Effector memory CD8-positive, alpha-beta T cell (primary cell): ENCODE results near the gene HOXC10.

Experiments
- ATAC-seq: fragments of 150-1000 bp; cut with Tn5 transposase; replicated peaks from 2 replicates; pipeline ENCODE4 v1.10.0; 2021; ENCODE audit warnings: mild to moderate bottlenecking, moderate library complexity
- DNase-seq, 3 experiments: peaks; one replicate each; pipeline ENCODE4 v3.0.0; 2021
- H3K27ac Mint-ChIP-seq, 2 donors: one replicate each; pipeline ENCODE4 v1.8.0; 2022; ENCODE audit warnings: mild to moderate bottlenecking in 2 of 2, mixed read lengths in 2 of 2, moderate library complexity in 2 of 2
- H3K27me3 Mint-ChIP-seq, 2 donors: one replicate each; pipeline ENCODE4 v1.8.0; 2022; ENCODE audit warnings: mixed read lengths in 2 of 2
- H3K36me3 Mint-ChIP-seq: one replicate; pipeline ENCODE4 v1.8.0; 2022; ENCODE audit warnings: mild to moderate bottlenecking, moderate library complexity, mixed read lengths; ENCODE audit not compliant: insufficient read depth
- H3K4me1 Mint-ChIP-seq, 2 donors: one replicate each; pipeline ENCODE4 v1.8.0; 2022; ENCODE audit warnings: low read depth in 2 of 2, mixed read lengths in 2 of 2
- H3K4me3 Mint-ChIP-seq, 2 donors: one replicate each; pipeline ENCODE4 v1.8.0; 2022; ENCODE audit warnings: mild to moderate bottlenecking in 2 of 2, mixed read lengths in 2 of 2, moderate library complexity in 2 of 2
- H3K9me3 Mint-ChIP-seq, 2 donors: one replicate each; pipeline ENCODE4 v1.8.0; 2022; ENCODE audit warnings: mixed read lengths in 2 of 2

HOXC10 gene

GRCh38 chr12:53954694-53955035 is 30.3 kb upstream of the HOXC10 start, which contains the start of gene HOXC12:
TSS of gene HOXC12 (plus strand) at chr12:53954903. CDS start at chr12:53954930, 27 bp downstream.
- H3K27ac Mint-ChIP-seq, result peak within 1 kb of the TSS; percentile 23 to 52
- no peaks in the 10 kb centered on the region for H3K9me3 Mint-ChIP-seq
- H3K4me1 Mint-ChIP-seq, result peaks cover 24 to 41% of the 10 kb centered on the region in 2 donors
- no peak for DNase-seq
- H3K27me3 Mint-ChIP-seq, result peaks cover 92 to 95% of the 10 kb centered on the region in 2 donors
- peak within 1 kb of the TSS; percentile 34 to 50 for H3K4me3 Mint-ChIP-seq
- peaks cover 40% of the 10 kb centered on the region for H3K36me3 Mint-ChIP-seq
- ATAC-seq, result no peak

GRCh38 chr12:53955036-53955775 is 29.7 kb upstream of the HOXC10 start:
- Mint-ChIP-seq H3K4me3 (peak overlapping the region; percentile 3 to 50), H3K36me3 (peaks cover 42% of the 10 kb centered on the region), H3K27me3 (peaks cover 93 to 95% of the 10 kb centered on the region in 2 donors), H3K4me1 (peaks cover 28 to 41% of the 10 kb centered on the region in 2 donors), H3K9me3 (peaks cover 0 to 2% of the 10 kb centered on the region in 2 donors), H3K27ac (no peak overlapping the region)
- no peak for DNase-seq
- no peak for ATAC-seq

GRCh38 chr12:53955776-53956250 is 29.1 kb upstream of the HOXC10 start:
- Mint-ChIP-seq H3K4me1 (peaks cover 32 to 44% of the 10 kb centered on the region in 2 donors), H3K27ac (peak overlapping the region; percentile 2 to 52), H3K4me3 (peak overlapping the region; percentile 3 to 50), H3K27me3 (peaks cover 93 to 95% of the 10 kb centered on the region in 2 donors), H3K9me3 (peaks cover 0 to 2% of the 10 kb centered on the region in 2 donors), H3K36me3 (peaks cover 48% of the 10 kb centered on the region)
- DNase-seq (no peak), ATAC-seq (no peak)

GRCh38 chr12:53956251-53956887 is 28.6 kb upstream of the HOXC10 start:
- Mint-ChIP-seq H3K36me3 (peaks cover 47% of the 10 kb centered on the region), H3K4me3 (peak overlapping the region; percentile 3 to 50), H3K4me1 (peaks cover 32 to 41% of the 10 kb centered on the region in 2 donors), H3K9me3 (peaks cover 0 to 2% of the 10 kb centered on the region in 2 donors), H3K27me3 (peaks cover 91 to 92% of the 10 kb centered on the region in 2 donors), H3K27ac (peak overlapping the region; percentile 2 to 52)
- DNase-seq, result no peak
- ATAC-seq, result peak; percentile 47

- DNase-seq (no peak), ATAC-seq (no peak)
- H3K27ac Mint-ChIP-seq, result no peak overlapping the region
- H3K36me3 Mint-ChIP-seq, result peaks cover 45% of the 10 kb centered on the region
- H3K27me3 Mint-ChIP-seq, result peaks cover 84 to 92% of the 10 kb centered on the region in 2 donors
- H3K4me3 Mint-ChIP-seq, result peak overlapping the region; percentile 3 to 10
- peaks cover 0 to 2% of the 10 kb centered on the region in 2 donors for H3K9me3 Mint-ChIP-seq
- peaks cover 32 to 36% of the 10 kb centered on the region in 2 donors for H3K4me1 Mint-ChIP-seq
Observed at GRCh38 chr12:53956914-53957536, 27.9 kb upstream of the HOXC10 start.

- no peak for DNase-seq
- H3K4me3 Mint-ChIP-seq, result no peak overlapping the region
Observed at GRCh38 chr12:53958128-53958527, 26.8 kb upstream of the HOXC10 start.

GRCh38 chr12:53959314-53959713 is 25.6 kb upstream of the HOXC10 start:
- ATAC-seq, result no peak
- DNase-seq, result no peak
- Mint-ChIP-seq H3K36me3 (peaks cover 30% of the 10 kb centered on the region), H3K4me3 (peak overlapping the region in 1 of 2 donors; percentile 42), H3K9me3 (peaks cover 0 to 2% of the 10 kb centered on the region in 2 donors), H3K27me3 (peaks cover 83 to 92% of the 10 kb centered on the region in 2 donors), H3K27ac (no peak overlapping the region), H3K4me1 (peaks cover 29 to 31% of the 10 kb centered on the region in 2 donors)

More at GRCh38 chr12:53958128-53958527, 26.8 kb upstream of the HOXC10 start:
- Mint-ChIP-seq H3K36me3 (peaks cover 35% of the 10 kb centered on the region), H3K27ac (peak overlapping the region in 1 of 2 donors; percentile 53), H3K4me1 (peaks cover 32% of the 10 kb centered on the region in 2 donors), H3K27me3 (peaks cover 83 to 92% of the 10 kb centered on the region in 2 donors), H3K9me3 (peaks cover 0 to 2% of the 10 kb centered on the region in 2 donors)
- no peak for ATAC-seq

- Mint-ChIP-seq H3K27ac (no peak overlapping the region), H3K36me3 (peaks cover 33% of the 10 kb centered on the region), H3K4me3 (peak overlapping the region in 1 of 2 donors; percentile 31)
Observed at GRCh38 chr12:53960187-53961024, 24.5 kb upstream of the HOXC10 start.

GRCh38 chr12:53961025-53961761 is 23.8 kb upstream of the HOXC10 start:
- Mint-ChIP-seq H3K4me1 (peaks cover 33 to 38% of the 10 kb centered on the region in 2 donors), H3K27me3 (peaks cover 88 to 98% of the 10 kb centered on the region in 2 donors), H3K27ac (no peak overlapping the region), H3K9me3 (peaks cover 0 to 2% of the 10 kb centered on the region in 2 donors), H3K4me3 (peak overlapping the region in 1 of 2 donors; percentile 31), H3K36me3 (peaks cover 33% of the 10 kb centered on the region)
- DNase-seq (no peak), ATAC-seq (no peak)

More at GRCh38 chr12:53960187-53961024, 24.5 kb upstream of the HOXC10 start:
- Mint-ChIP-seq H3K27me3 (peaks cover 88 to 98% of the 10 kb centered on the region in 2 donors), H3K4me1 (peaks cover 36 to 38% of the 10 kb centered on the region in 2 donors), H3K9me3 (peaks cover 0 to 2% of the 10 kb centered on the region in 2 donors)
- ATAC-seq (no peak), DNase-seq (no peak)

GRCh38 chr12:53963005-53963404 is 21.9 kb upstream of the HOXC10 start:
- no peak for DNase-seq
- no peak overlapping the region for H3K4me3 Mint-ChIP-seq
- peaks cover 27 to 35% of the 10 kb centered on the region in 2 donors for H3K4me1 Mint-ChIP-seq
- peaks cover 30% of the 10 kb centered on the region for H3K36me3 Mint-ChIP-seq
- H3K27me3 Mint-ChIP-seq, result peaks cover 88 to 98% of the 10 kb centered on the region in 2 donors
- no peak for ATAC-seq
- H3K27ac Mint-ChIP-seq, result no peak overlapping the region
- peaks cover 0 to 2% of the 10 kb centered on the region in 2 donors for H3K9me3 Mint-ChIP-seq

GRCh38 chr12:53963434-53964314 is 21.3 kb upstream of the HOXC10 start:
- Mint-ChIP-seq H3K27ac (no peak overlapping the region), H3K4me1 (peaks cover 27 to 34% of the 10 kb centered on the region in 2 donors), H3K4me3 (peak overlapping the region; percentile 43 to 44), H3K36me3 (peaks cover 30% of the 10 kb centered on the region), H3K9me3 (peaks cover 0 to 2% of the 10 kb centered on the region in 2 donors), H3K27me3 (peaks cover 88 to 98% of the 10 kb centered on the region in 2 donors)
- no peak for ATAC-seq
- DNase-seq, result no peak
